K562 (cell line): Measurements from ENCODE around the gene NNAT. TPM values are rescaled to one million over a fixed set of nuclear protein-coding genes. Genes with fewer than 3 reads are reported as not detected.
A peak's percentile ranks its signal among the peaks of the same experiment; 100 is the strongest.

Experiments
- ATAC-seq: fragments of 200-7000 bp; cut with Tn5 transposase; 3 replicates; pipeline ENCODE4 v1.9.1; 2020; ENCODE audit warnings: moderate library complexity
- BruUV-seq: library from RNA; stranded (reverse); fragments of 400-500 nt; replicated peaks from 2 replicates; lab custom pipeline; 2021; lab: Mats Ljungman, UMichigan
- CTCF ChIA-PET: fragments of 300-600 bp; formaldehyde crosslinking; extraction: SDS; loops from one replicate; lab custom pipeline; 2021; ENCODE audit warnings: low intra/inter-chr PET ratio; lab: Yijun Ruan, JAX
- POLR2A ChIA-PET: fragments of 300-600, 350-650 bp; sonication (Branson Sonifier 250); formaldehyde crosslinking; extraction: SDS; loops from one replicate; lab custom pipeline; 2021; ENCODE audit warnings: antibody characterized with exemption, inconsistent platforms; lab: Yijun Ruan, JAX
- DNase-seq, 4 experiments: peaks; one replicate each; pipeline versions ENCODE4 v3.0.0 to v3.0.0-alpha.2; 2011 to 2018; ENCODE audit warnings: low spot score in 3 of 4, mixed read lengths in 3 of 4; ENCODE audit errors: extremely low read depth in 1 of 4
- FAIRE-seq: peaks from 2 replicates; lab custom pipeline; 2011; peaks lifted over from hg19 to GRCh38; lab: Jason Lieb, UNC
- H2AFZ ChIP-seq: 2 replicates; pipeline ENCODE4 v1.6.0; 2011; ENCODE audit warnings: low read depth, low read length, control low read depth, inconsistent platforms
- H3K27ac ChIP-seq: fragments of 200-600 bp; 3 replicates; pipeline ENCODE4 v1.8.0; 2011; ENCODE audit warnings: low read depth, mild to moderate bottlenecking, control low read depth, inconsistent platforms, low read length, moderate library complexity, mixed read lengths; ENCODE audit errors: extremely low read depth
- H3K27me3 ChIP-seq, 2 experiments: fragments of 300-600 bp in 1 of 2; 2 replicates in 1 of 2; 3 replicates in 1 of 2; pipeline versions ENCODE4 v1.6.0 to v1.8.0; 2011; ENCODE audit warnings: inconsistent platforms in 2 of 2, low read length in 2 of 2, mild to moderate bottlenecking in 1 of 2, mixed read lengths in 1 of 2, moderate library complexity in 1 of 2; ENCODE audit not compliant: control insufficient read depth in 2 of 2, insufficient read depth in 2 of 2
- H3K36me3 ChIP-seq: fragments of 300-600 bp; 3 replicates; pipeline ENCODE4 v1.8.0; 2011; ENCODE audit warnings: mild to moderate bottlenecking, low read length, inconsistent platforms; ENCODE audit not compliant: control insufficient read depth, insufficient read depth
- H3K4me1 ChIP-seq, 2 experiments: fragments of 200-600 bp in 1 of 2; replicated peaks in 1 of 2; 2 replicates in 1 of 2; 3 replicates in 1 of 2; pipeline versions ENCODE4 v1.5.1 to v1.8.0; 2011; ENCODE audit warnings: inconsistent platforms in 2 of 2, low read length in 2 of 2, mild to moderate bottlenecking in 1 of 2, mixed read lengths in 1 of 2, moderate library complexity in 1 of 2; ENCODE audit not compliant: control insufficient read depth in 2 of 2, insufficient read depth in 2 of 2
- H3K4me2 ChIP-seq: 2 replicates; pipeline ENCODE4 v1.6.1; 2011; ENCODE audit warnings: low read length, control low read depth, inconsistent platforms, mixed read lengths; ENCODE audit not compliant: insufficient read depth
- H3K4me3 ChIP-seq: fragments of 200-600 bp; sonication (generic), shearing (Covaris generic); 2 replicates; pipeline ENCODE4 v1.5.1; 2016; ENCODE audit warnings: control low read depth, inconsistent platforms
- H3K79me2 ChIP-seq: fragments of 200-600 bp; 3 replicates; pipeline ENCODE4 v1.8.0; 2011; ENCODE audit warnings: low read length, inconsistent platforms; ENCODE audit not compliant: control insufficient read depth, insufficient read depth
- H3K9ac ChIP-seq, 2 experiments: 2 replicates each; pipeline versions ENCODE4 v1.6.0 to v1.6.1; 2011; ENCODE audit warnings: low read depth in 2 of 2, low read length in 2 of 2, control low read depth in 1 of 2, inconsistent platforms in 1 of 2, mild to moderate bottlenecking in 1 of 2, mixed read lengths in 1 of 2; ENCODE audit not compliant: insufficient read depth in 1 of 2
- H3K9me1 ChIP-seq: one replicate; pipeline ENCODE4 v1.6.0; 2011; ENCODE audit warnings: inconsistent platforms, mild to moderate bottlenecking, low read length, moderate library complexity; ENCODE audit not compliant: control insufficient read depth, insufficient read depth
- H3K9me3 ChIP-seq: replicated peaks from 2 replicates; pipeline ENCODE4 v1.5.1; 2011; ENCODE audit warnings: low read depth, low read length, inconsistent platforms; ENCODE audit not compliant: control insufficient read depth, insufficient read depth
- H4K20me1 ChIP-seq: replicated peaks from 2 replicates; pipeline ENCODE4 v1.6.1; 2011; ENCODE audit warnings: low read length, inconsistent platforms, mixed read lengths; ENCODE audit not compliant: control insufficient read depth, insufficient read depth
- ESRRB ChIP-seq: fragments of 250-450 bp; sonication (Bioruptor Pico); IDR thresholded peaks from 2 replicates; pipeline ENCODE4 v1.5.0; 2020; ENCODE audit warnings: mild to moderate bottlenecking, moderate library complexity, borderline replicate concordance
- RFX1 ChIP-seq: fragments of 450-650 bp; IDR thresholded peaks from 2 replicates; pipeline ENCODE4 v1.6.1; 2016; ENCODE audit warnings: mild to moderate bottlenecking, moderate library complexity
- USF1 ChIP-seq: sonication (generic); formaldehyde crosslinking; IDR thresholded peaks from 2 replicates; pipeline ENCODE4 v1.9.0; 2022; ENCODE audit warnings: mild to moderate bottlenecking, missing genetic modification reagents
- USF2 ChIP-seq: sonication (generic); formaldehyde crosslinking; IDR thresholded peaks from 2 replicates; pipeline ENCODE4 v1.5.0; 2020; ENCODE audit warnings: missing genetic modification reagents
- ZNF146 ChIP-seq: IDR thresholded peaks from one replicate; pipeline ENCODE4 v1.6.1; 2018; ENCODE audit warnings: missing compliant biosample characterization; ENCODE audit not compliant: unreplicated experiment
- WGBS: fragments of 100-300 bp; shearing (Covaris generic); methylation state at CpG from one replicate; pipeline ENCODE4 v1.1.6; 2016; ENCODE audit warnings: low coverage, mixed read lengths; ENCODE audit not compliant: insufficient coverage; ENCODE audit errors: missing lambda C conversion rate; 5-methylcytosine and 5-hydroxymethylcytosine counted together
- in situ Hi-C: fragments of 300-500 bp; cut with MboI; formaldehyde crosslinking; loops from 4 replicates; pipeline ENCODE4 v1.15.0; 2018; ENCODE audit warnings: inconsistent platforms, mixed read lengths
- intact Hi-C: fragments of 100-400 bp; cut with micrococcal nuclease; formaldehyde crosslinking; loops from 2 replicates; pipeline ENCODE4 v1.14.2; 2022
- polyA plus RNA-seq, 8 experiments: library from polyadenylated mRNA; depleted of rRNA in 4 of 8; stranded (reverse) in 5 of 8; unstranded in 3 of 8; fragments of >200 nt; fragmentation: Nextera tagmentation in 2 of 8; fragmentation: Illumina TruSeq in 1 of 8; extraction: Ambion mirVana in 2 of 8; extraction: Trizol in 1 of 8; gene quantifications; 2 replicates each; pipeline versions ENCODE4 v1.2.1 to v1.2.3, GENCODE V29; 2011 to 2014; ENCODE audit warnings: inconsistent platforms in 1 of 8, missing spikeins in 1 of 8
- total RNA-seq, 7 experiments: library from RNA; depleted of rRNA in 6 of 7; stranded (reverse); fragments of >200 nt in 6 of 7; fragmentation: Illumina TruSeq in 2 of 7; extraction: Trizol in 2 of 7; gene quantifications; 2 replicates each; pipeline versions ENCODE4 v1.2.1 to v1.2.3, GENCODE V29; 2011 to 2021; ENCODE audit warnings: low replicate concordance in 1 of 7

NNAT gene
- total and polyA plus RNA-seq, 9 of the 15 experiments (the other 6 are each of a cell fraction or from before 2014, with no cell fraction given) = 0.13 TPM; not detected in 8

GRCh38 chr20:37475252-37475651 lies 45.8 kb upstream of the NNAT start:
- POLR2A ChIA-PET = interaction anchor here (0.9 kb wide), 1 partner anchor 15 kb away, joined by 4 read pairs; no protein-coding TSS in a partner anchor

More at GRCh38 chr20:37475252-37475651, 45.8 kb upstream of the NNAT start:
- FAIRE-seq (no peak), ATAC-seq (no peak), DNase-seq (no peak)
- no peak overlapping the region for H2AFZ ChIP-seq
- H4K20me1 ChIP-seq = no peaks in the 10 kb centered on the region; the same call in none of the 2 replicates
- WGBS = 0% methylated on average over 5 of the region's 5 CpGs
- TF ChIP-seq USF1 (CRISPR knock-in tag) = peak; percentile 44; the same call in 1 of the 2 replicates
- no peak for TF ChIP-seq ZNF146 (CRISPR knock-in tag)
- peak; percentile 16; the same call in 1 of the 2 replicates for TF ChIP-seq USF2 (CRISPR knock-in tag)
- TF ChIP-seq RFX1 = peak; percentile 82
- no peak for TF ChIP-seq ESRRB (CRISPR knock-in tag)
- H3K27ac ChIP-seq = no peak overlapping the region
- CTCF ChIA-PET = no interaction called here
- H3K79me2 ChIP-seq = no peaks in the 10 kb centered on the region
- no peak overlapping the region for H3K4me3 ChIP-seq
- H3K36me3 ChIP-seq = no peaks in the 10 kb centered on the region
- no TSS peak for BruUV-seq
- no peak overlapping the region for H3K9ac ChIP-seq
- H3K9me3 ChIP-seq = no peaks in the 10 kb centered on the region
- intact Hi-C loops = no loop called here
- in situ Hi-C loops = no loop called here
- no peak overlapping the region for H3K4me2 ChIP-seq
- H3K4me1 ChIP-seq = no peaks in the 10 kb centered on the region
- peaks cover 28 to 65% of the 10 kb centered on the region in 2 experiments for H3K27me3 ChIP-seq
- peaks cover 4% of the 10 kb centered on the region for H3K9me1 ChIP-seq
